OCI-LY3 (cell line): Measurements from ENCODE around the gene CSH2.
"Not testable (repeated sequence)": the region's sequence is repeated elsewhere in the genome, so short reads cannot be mapped to it uniquely, and the experiment has no call there.

Experiments used
- EZH2phosphoT487 ChIP-seq: fragments of 200-600 bp; shearing (Covaris generic); IDR thresholded peaks from 2 replicates; pipeline ENCODE4 v1.6.1; 2018; ENCODE audit warnings: antibody characterized with exemption, mixed run types, low read depth
- TF ChIP-seq, protein P1 (sequence below): fragments of 200-600, 300-600 bp; sonication (generic); IDR thresholded peaks from 2 replicates; pipeline ENCODE4 v1.5.1; 2014; ENCODE audit warnings: antibody characterized with exemption, low read length, low read depth

DNA sequence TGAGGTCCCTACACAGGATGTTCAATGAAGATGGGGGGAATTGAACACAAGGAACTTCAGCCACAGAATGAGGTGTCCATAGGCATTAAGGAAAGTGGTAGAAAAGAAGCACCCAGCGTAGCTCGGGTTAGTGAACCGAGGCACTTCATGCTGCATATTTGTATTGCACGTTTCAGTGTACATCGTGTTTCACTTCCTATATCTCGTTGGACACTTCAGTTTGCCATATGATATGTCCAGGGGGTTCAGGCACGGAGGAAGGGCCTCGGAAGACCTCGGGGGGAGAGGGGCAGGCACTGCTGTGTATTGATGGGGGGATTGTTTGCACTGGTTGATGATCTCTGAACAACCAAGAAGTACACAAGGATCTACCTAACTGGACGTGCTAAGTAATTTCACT, 42.3 kb upstream of the CSH2 start:
- TF ChIP-seq EZH2phosphoT487, result not testable (repeated sequence)
- TF ChIP-seq, protein P1, sequence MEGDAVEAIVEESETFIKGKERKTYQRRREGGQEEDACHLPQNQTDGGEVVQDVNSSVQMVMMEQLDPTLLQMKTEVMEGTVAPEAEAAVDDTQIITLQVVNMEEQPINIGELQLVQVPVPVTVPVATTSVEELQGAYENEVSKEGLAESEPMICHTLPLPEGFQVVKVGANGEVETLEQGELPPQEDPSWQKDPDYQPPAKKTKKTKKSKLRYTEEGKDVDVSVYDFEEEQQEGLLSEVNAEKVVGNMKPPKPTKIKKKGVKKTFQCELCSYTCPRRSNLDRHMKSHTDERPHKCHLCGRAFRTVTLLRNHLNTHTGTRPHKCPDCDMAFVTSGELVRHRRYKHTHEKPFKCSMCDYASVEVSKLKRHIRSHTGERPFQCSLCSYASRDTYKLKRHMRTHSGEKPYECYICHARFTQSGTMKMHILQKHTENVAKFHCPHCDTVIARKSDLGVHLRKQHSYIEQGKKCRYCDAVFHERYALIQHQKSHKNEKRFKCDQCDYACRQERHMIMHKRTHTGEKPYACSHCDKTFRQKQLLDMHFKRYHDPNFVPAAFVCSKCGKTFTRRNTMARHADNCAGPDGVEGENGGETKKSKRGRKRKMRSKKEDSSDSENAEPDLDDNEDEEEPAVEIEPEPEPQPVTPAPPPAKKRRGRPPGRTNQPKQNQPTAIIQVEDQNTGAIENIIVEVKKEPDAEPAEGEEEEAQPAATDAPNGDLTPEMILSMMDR, result not testable (repeated sequence)
